Esophagus squamous epithelium (tissue), 4 donors: ENCODE results near the gene POU3F3.

Experiments
- CTCF ChIP-seq, 6 experiments: fragments of 450-650 bp in 4 of 6; fragments of 200-600 bp in 2 of 6; sonication (generic) in 2 of 6; IDR thresholded peaks; one replicate each; pipeline ENCODE4 v1.5.1; 2016 to 2019; ENCODE audit warnings: antibody characterized with exemption in 6 of 6, mild to moderate bottlenecking in 4 of 6, moderate library complexity in 4 of 6
- POLR2A ChIP-seq, 4 donors: fragments of 450-650 bp; IDR thresholded peaks; one replicate each; pipeline ENCODE4 v1.6.1; 2017; ENCODE audit warnings: antibody characterized with exemption in 4 of 4, mild to moderate bottlenecking in 4 of 4, moderate library complexity in 3 of 4

- TF ChIP-seq CTCF (IDR thresholded peaks at IDR 0.05) (no peak), POLR2A (IDR thresholded peaks at IDR 0.05) (no peak)
These were observed 12.2 kb upstream of the POU3F3 start for GRCh38 chr2:104841744-104842143.
